PFSK-1 (cell line): ENCODE data around the gene SUPT3H.

Experiments used
- POLR2AphosphoS5 ChIP-seq: IDR thresholded peaks from 2 replicates; pipeline ENCODE4 v1.6.1; 2012; ENCODE audit warnings: low read depth, mild to moderate bottlenecking, control low read depth, low read length, moderate library complexity
- SIN3A ChIP-seq: IDR thresholded peaks from 2 replicates; pipeline ENCODE4 v1.6.1; 2012; ENCODE audit warnings: mild to moderate bottlenecking, low read length, moderate library complexity, borderline replicate concordance; ENCODE audit not compliant: insufficient read depth
- TF ChIP-seq, protein P1 (sequence below), 2 experiments: IDR thresholded peaks; 2 replicates each; pipeline versions ENCODE4 v1.6.1 to v1.8.0; 2011 to 2012; ENCODE audit warnings: low read depth in 2 of 2, low read length in 2 of 2, control low read depth in 1 of 2, inconsistent platforms in 1 of 2, mild to moderate bottlenecking in 1 of 2, moderate library complexity in 1 of 2; ENCODE audit not compliant: insufficient read depth in 1 of 2

DNA sequence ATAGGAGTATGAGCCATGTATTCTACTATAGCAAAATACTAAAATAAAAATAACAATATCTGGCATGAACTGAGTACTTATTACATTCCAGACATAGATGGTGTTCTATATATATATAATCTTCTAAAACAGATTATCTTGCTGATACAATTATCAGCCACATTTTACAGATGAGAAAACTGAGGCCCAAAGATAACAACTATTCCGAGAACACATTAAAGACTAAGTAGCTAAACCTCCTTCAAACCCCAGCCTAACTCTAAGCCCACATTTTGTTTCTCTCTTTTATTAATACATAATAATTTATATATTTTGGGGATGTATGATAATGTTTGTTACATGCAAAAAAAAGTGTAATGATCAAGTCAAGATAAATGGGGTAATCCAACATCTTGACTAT, 148.3 kb downstream of the SUPT3H start:
- TF ChIP-seq POLR2AphosphoS5, result no peak
- TF ChIP-seq, protein P1, sequence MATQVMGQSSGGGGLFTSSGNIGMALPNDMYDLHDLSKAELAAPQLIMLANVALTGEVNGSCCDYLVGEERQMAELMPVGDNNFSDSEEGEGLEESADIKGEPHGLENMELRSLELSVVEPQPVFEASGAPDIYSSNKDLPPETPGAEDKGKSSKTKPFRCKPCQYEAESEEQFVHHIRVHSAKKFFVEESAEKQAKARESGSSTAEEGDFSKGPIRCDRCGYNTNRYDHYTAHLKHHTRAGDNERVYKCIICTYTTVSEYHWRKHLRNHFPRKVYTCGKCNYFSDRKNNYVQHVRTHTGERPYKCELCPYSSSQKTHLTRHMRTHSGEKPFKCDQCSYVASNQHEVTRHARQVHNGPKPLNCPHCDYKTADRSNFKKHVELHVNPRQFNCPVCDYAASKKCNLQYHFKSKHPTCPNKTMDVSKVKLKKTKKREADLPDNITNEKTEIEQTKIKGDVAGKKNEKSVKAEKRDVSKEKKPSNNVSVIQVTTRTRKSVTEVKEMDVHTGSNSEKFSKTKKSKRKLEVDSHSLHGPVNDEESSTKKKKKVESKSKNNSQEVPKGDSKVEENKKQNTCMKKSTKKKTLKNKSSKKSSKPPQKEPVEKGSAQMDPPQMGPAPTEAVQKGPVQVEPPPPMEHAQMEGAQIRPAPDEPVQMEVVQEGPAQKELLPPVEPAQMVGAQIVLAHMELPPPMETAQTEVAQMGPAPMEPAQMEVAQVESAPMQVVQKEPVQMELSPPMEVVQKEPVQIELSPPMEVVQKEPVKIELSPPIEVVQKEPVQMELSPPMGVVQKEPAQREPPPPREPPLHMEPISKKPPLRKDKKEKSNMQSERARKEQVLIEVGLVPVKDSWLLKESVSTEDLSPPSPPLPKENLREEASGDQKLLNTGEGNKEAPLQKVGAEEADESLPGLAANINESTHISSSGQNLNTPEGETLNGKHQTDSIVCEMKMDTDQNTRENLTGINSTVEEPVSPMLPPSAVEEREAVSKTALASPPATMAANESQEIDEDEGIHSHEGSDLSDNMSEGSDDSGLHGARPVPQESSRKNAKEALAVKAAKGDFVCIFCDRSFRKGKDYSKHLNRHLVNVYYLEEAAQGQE (IDR thresholded peaks at IDR 0.05; ENCODE audit: insufficient read depth in 1 of 2, low read depth in 2 of 2, low read length in 2 of 2), result no peak
- no peak for TF ChIP-seq SIN3A
